Measurements from ENCODE around the gene SDK1. TPM values are rescaled to one million over a fixed set of nuclear protein-coding genes. Genes with fewer than 3 reads are reported as not detected.

SDK1 gene
- total RNA-seq, 1 donor: 0.43 TPM

DNA sequence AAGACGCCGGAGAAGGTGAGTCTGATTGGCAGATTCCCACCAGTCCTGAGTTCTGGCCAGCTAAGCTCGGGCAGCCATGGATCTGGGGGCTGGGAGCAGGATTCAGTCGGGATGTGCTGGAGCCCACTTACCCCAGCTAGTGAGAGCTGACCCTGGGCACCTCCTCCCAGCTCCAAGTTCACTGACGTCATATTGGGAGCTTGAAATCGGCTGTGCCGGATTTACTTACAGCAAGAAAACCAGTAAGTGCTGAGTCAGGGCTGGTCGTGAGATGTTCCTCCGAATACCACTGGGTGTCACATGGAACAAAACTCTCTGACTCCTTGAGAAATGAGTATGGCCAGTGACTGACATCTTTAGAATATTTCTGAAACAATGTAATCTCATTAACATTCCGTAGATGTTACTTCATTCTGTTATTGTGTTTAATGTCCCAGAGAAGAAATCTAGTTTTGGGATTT, 621.2 kb downstream of the SDK1 start:
- peak; percentile 84 for DNase-seq (ENCODE audit: low read depth)

DNA sequence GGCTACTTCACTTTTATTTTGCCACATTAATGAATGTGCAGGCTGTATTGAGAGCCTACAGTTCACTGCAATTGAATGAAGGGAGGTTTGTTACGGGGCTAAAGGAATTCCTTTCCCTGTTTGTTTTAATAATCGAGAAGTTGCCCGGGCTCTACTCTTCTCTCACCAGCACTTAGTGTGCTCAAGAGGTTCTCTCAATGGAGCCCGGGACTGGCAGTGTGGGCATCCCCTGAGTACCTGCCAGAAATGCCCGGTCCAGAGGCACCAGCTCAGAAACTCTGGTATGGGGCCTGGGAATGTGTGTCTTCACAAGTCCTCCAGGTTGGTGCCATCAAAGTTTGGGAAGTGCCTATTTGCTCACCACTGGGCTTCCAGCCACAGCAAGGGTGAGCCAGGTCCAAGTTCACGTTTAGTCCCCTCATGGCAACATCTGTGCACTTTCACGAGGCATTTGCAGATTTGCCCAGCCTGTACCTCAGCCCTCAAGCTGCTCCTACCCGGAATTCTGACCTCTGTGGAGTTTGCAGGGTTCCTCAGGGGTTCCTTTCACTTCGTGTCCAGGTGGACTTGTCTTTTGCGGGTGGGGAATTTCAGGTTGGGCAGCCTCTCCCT, 622.4 kb downstream of the SDK1 start:
- TF ChIP-seq, protein P1, sequence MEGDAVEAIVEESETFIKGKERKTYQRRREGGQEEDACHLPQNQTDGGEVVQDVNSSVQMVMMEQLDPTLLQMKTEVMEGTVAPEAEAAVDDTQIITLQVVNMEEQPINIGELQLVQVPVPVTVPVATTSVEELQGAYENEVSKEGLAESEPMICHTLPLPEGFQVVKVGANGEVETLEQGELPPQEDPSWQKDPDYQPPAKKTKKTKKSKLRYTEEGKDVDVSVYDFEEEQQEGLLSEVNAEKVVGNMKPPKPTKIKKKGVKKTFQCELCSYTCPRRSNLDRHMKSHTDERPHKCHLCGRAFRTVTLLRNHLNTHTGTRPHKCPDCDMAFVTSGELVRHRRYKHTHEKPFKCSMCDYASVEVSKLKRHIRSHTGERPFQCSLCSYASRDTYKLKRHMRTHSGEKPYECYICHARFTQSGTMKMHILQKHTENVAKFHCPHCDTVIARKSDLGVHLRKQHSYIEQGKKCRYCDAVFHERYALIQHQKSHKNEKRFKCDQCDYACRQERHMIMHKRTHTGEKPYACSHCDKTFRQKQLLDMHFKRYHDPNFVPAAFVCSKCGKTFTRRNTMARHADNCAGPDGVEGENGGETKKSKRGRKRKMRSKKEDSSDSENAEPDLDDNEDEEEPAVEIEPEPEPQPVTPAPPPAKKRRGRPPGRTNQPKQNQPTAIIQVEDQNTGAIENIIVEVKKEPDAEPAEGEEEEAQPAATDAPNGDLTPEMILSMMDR (IDR thresholded peaks at IDR 0.05; ENCODE audit: insufficient read depth, low read depth, low read length): no peak

More for the DNA sequence above, 621.2 kb downstream of the SDK1 start:
- TF ChIP-seq, protein P1 (IDR thresholded peaks at IDR 0.05; ENCODE audit: insufficient read depth, low read depth, low read length): no peak
- H3K4me3 ChIP-seq (ENCODE audit: low read depth, low read length): no peak overlapping the region

DNA sequence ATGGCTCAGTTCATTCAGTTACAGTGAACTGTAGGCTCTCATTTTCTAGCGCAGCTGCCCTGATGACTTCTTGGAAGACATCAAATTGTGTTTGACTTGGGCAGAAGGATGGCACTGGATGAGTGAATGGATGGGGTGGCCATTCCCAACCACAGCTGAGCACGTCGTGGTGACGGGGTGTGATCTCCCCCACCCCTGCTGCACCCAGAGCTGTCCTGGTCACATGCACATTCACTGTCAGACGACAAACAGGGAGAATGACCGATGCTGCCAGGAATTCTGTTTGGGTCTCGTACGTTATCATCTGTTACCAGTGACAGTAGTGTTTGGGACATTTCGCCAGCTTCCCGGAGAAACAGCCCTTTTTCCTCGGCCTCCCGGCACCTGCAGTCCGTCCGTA, 623.2 kb downstream of the SDK1 start:
- no peak for DNase-seq (ENCODE audit: low read depth)
- TF ChIP-seq, protein P1 (IDR thresholded peaks at IDR 0.05; ENCODE audit: insufficient read depth, low read depth, low read length): no peak
- no peak overlapping the region for H3K4me3 ChIP-seq (ENCODE audit: low read depth, low read length)

More for the DNA sequence above, 622.4 kb downstream of the SDK1 start:
- H3K4me3 ChIP-seq (ENCODE audit: low read depth, low read length): no peak overlapping the region
- no peak for DNase-seq (ENCODE audit: low read depth)

DNA sequence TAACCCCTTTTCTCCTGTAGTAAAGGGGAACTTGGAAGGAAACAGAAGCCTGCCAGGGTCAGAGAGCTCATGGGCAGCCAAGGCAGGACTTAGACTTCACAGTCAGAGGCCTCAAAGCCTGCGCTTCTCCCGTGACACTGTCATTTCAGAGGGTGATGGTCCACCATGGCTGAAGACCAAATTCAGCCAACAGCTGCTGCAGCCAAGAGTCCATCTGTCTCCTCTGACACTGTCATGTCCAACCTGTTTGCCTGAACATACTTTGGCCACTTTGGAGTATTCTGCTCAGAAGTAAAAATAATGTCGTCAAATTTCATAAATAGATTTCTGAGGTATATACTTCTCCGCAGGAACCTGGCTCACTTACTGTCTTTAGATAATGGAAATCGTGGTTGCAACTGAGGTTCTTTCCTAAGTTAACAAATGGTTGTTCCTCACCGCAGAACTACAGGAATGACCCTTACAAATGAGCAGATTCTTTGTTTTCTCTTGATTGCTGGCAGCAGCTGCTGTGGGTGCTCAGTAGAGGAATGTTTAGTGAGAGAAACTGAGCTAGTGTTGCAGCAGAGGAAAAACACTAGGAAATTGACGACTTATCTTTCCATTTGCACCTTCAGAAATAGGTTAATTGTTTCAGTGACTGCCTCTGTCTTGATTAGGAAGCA, 626.5 kb downstream of the SDK1 start:
- no peak overlapping the region for H3K4me3 ChIP-seq (ENCODE audit: low read depth, low read length)
- DNase-seq (ENCODE audit: low read depth): no peak
- TF ChIP-seq, protein P1 (IDR thresholded peaks at IDR 0.05; ENCODE audit: insufficient read depth, low read depth, low read length): no peak

DNA sequence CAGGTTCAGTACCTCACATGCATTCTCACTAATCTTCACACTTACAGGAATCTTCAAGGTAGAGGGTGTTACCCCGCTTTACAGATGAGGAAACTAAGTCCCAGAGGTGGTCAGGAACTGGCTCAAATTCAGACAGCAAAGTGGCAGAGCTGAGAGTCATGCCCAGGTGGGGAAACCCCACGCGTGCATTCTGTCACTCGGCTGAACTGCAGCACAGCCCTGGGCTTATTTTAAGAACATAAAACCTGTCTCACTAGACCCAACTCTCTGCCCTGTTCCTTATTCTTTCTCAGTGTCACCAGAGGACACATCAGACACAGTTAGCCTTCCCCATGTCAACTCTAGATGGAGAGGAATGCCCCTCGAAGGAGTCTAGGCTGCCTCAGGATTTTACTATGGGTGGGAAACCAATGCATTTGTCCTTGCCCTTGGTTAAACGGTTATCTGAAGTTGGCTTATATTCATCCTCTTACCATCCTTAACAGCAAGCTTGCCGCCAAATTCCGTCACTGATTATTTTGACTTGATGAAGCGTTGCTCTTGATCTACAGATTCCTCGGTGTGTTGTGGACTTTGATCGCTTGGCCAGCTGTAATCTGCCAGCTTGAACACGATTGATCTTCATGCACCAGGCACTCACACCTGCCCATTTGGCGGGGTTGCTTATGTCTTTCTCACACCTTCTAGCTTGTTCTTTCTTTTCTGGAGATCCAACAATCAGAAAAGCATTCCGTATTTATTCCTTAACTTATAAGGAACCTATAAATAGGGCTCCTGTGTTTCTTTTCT, 627.9 kb downstream of the SDK1 start:
- H3K4me3 ChIP-seq (ENCODE audit: low read depth, low read length): no peak overlapping the region
- TF ChIP-seq, protein P1 (IDR thresholded peaks at IDR 0.05; ENCODE audit: insufficient read depth, low read depth, low read length): no peak
- no peak for DNase-seq (ENCODE audit: low read depth)

DNA sequence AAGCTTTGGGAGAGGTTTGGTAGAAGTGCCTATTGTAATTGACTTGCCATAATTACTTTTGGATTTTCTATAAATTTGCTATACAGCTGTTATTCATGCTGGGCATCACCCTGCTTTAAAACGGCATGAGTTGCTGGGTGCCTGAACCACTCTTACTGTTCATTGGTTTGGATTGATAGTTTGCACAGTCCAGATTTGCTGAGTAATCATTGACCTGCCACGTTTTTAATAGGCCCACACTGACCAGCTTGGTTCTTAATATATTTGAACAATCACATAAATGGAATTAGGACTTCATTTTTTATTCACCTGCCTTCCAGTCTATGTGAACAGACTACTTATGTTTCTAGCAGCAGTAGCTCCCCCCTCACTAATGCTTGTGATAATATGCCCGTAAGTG, 630.8 kb downstream of the SDK1 start:
- TF ChIP-seq, protein P1 (IDR thresholded peaks at IDR 0.05; ENCODE audit: insufficient read depth, low read depth, low read length): no peak
- no peak overlapping the region for H3K4me3 ChIP-seq (ENCODE audit: low read depth, low read length)
- no peak for DNase-seq (ENCODE audit: low read depth)
